GM10847 (cell line): ENCODE data around the gene SV2C.

ENCODE experiments used
- POLR2A ChIP-seq: IDR thresholded peaks from 2 replicates; pipeline ENCODE4 v1.6.1; 2011; ENCODE audit not compliant: insufficient read length; ENCODE audit errors: extremely low read depth

SV2C gene

DNA sequence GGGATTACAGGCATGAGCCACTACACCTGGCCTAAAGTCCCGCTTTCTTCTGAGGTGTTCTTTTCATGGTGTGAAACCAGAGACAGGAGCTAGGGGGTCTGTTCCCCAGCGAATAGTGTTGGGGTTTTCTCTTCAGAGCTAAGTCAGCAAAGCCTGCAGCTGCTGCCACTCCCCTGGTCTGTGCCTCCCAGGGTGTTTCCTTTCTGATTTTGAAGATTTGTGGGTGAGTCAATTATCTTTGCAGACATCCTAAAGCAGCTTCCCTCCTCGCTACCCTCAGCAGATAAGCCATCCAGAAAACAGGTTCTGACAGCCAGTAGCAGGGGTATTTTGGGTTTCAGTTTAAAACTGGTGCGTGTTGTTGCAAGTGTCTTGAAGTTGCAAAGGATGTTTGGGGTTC lies 247.9 kb downstream of the SV2C start:
- TF ChIP-seq POLR2A, result no peak

DNA sequence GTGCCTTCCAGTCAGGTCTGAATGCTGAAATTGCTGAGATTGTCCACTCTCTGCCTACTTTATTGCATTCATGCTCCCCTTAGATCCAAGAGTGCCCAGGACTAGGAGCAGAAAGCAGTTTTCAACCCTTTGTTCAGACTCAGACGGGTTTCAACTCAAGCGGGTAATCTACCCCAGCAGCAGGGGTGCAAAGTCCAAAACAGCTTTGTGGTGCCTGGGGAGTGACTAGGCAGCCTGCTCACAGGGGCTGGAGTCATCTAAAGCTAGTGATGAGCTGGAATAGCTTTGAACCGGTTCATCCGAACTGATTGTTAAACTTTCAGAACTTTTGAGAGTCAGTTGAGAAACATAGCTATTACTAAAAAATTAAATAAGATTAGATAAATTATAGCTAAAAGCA lies 248.9 kb downstream of the SV2C start:
- TF ChIP-seq POLR2A, result no peak

DNA sequence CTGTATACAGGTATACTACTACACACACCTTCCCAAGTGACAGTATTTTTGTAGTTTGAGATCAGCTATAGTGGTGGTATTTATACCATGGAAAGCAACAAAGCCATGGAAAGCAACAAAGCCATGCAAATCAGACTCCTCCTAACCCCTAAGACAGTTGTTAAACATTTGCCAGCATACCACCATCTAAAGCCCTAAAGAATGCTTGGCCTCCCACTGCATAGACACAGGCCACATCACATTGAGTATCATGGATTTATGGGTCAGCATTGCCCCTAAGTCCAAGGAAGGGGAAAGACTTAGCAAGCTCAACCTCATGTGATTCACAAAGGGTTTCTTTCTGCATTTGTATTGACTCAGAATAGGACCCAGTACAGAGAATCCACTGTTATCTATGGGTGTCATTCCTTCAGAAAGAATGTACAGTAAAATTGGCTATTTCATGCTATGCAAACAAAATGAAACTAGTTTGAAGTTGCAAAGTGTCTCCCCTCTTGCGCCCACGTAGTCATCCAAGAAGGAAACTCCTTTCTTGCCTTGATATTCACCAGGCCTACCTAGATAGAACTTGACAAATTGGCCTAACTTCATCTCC lies 249.5 kb downstream of the SV2C start:
- TF ChIP-seq POLR2A, result no peak

DNA sequence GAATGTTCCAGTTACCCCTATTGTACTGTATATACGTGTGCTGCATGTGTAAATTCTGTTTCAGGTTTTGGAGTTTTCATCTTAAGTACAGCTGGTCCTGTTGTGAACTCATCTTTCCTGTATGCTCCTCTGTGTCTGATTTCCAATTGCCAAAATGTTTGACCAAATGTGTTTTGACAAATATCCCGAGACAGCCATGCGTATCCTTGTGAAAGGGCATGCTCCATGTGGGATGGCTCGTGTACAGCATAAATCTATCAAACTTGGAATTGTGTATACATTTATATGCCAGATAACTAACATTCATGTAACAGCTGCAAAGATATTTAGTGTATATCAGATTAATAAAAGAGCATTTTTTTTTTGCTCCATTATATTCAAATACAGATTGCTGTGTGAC lies 250.4 kb downstream of the SV2C start:
- no peak for TF ChIP-seq POLR2A

DNA sequence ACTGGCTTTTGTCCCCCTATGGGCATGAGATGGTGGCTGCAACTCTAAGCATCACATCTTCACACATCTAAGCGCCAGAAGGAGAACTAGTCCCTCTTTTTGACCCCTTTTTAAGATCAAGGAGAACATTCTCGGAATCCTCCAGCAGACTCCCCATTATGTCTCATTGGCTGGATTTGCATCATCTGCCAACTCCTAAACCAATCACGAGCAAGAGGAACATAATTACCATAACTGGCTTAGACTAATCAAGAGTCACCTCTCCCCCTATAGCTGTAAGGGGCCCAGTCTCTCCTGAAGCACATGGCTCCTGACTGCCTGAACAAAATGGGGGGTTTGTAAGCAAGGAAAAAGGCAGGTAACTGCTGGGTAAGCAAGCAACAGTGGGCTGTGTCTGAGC lies 251.4 kb downstream of the SV2C start:
- TF ChIP-seq POLR2A, result no peak

DNA sequence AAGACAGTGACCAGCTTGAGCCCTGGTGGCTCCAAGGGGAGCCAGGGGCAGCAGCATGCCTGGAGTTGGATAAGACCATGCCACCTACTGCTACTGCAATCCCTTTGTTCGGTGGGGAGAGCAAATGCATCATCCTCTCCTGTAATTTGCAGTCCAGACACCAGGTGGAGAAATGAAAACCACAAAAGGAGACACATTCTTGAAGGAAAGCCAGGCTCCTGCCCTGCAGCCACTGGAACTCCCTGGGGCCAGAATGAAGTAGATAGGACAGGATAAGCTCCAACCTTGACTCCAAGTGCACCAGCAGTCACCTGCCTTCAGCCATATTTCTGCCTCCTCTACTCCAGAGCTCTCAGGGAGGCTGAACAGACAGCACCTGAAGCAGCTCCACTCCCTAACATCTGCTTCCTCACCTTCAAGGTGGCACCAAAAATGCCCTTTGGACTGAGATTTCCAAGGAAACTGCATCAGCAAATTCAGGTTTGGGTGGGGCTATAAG lies 254.8 kb downstream of the SV2C start:
- TF ChIP-seq POLR2A, result no peak

DNA sequence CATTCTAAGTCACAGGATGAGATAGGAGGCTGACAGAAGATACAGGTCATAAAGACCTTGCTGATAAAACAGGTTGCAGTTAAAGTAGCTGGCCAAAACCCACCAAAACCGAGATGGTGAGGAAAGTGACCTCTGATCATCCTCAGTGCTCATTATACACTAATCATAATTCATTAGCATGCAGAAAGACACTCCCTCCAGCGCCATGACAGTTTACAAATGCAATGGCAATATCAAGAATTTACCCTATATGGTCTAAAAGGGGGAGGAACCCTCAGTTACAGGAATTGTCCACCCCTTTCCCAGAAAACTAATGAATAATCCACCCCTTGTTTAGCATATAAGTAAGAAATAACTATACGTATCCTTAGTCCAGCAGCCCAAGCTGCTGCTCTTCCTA lies 256.7 kb downstream of the SV2C start:
- TF ChIP-seq POLR2A, result no peak

DNA sequence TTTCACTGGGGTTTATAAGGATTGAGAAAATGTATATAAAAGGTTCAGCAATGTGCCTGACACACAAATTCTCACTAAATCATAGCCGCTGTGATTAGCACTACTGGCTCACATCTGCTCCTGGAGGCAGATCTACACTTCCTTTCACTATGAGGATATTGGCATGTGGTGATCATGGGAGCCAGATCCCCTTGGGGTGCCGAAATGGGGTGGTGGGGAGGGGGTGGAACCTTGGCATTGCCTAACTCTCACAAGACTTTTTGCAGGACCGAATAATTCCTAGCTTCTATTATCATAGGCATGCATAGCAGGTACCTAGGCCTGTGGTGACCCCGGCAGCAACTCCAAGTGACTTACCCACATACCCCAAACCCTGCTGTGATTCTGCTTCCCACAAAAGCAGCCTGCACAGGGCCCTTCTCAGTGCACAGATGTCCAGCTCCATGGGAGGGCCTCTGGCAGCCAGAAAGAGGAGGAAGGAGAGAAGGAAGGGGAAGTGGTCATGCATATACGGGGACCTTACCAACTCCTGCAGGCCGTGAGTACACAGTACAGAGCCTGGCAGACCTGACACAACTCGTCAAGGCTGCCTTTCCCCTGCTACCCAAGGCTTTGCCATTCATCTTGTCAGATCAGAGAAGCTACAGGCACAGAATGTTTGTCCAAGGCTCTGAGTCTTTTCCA lies 258.6 kb downstream of the SV2C start:
- TF ChIP-seq POLR2A, result no peak

DNA sequence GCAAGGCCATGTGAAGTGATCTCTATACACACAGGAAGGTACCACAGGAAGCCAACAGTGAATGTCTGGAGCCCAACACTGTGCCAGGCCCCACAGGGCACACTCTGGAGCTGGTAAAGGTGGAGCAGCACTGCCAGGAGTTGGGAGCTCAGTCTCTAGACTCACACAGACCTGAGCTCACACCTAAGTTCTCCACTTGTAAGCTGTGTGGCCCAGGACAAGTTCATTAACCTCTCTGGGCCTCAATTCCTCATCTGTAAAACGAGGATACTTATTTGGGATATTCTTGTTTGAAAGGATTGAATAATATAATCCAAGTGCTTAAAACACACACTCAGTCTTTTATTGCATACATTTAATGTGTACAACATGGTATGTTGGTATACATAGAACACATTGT lies 259.3 kb downstream of the SV2C start:
- no peak for TF ChIP-seq POLR2A

DNA sequence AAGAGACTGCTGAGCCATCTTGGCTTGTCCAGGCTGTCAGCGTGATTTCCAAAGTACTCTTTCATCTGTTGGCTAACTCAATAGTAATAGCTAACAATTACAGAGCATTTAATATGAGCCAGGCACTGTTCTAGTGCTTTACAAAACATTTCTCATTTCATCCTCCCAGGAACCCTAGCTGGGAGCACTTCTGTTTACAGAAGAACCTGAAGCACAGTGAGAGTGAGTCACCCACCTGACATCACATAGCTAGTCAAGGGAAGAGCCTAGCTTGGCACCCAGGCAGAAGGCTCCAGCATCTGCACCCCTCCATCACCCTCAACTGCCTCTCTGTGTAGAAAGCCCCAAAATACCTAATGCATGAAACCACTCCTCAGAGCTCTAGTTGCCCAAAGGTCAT lies 262.4 kb downstream of the SV2C start:
- TF ChIP-seq POLR2A, result no peak

DNA sequence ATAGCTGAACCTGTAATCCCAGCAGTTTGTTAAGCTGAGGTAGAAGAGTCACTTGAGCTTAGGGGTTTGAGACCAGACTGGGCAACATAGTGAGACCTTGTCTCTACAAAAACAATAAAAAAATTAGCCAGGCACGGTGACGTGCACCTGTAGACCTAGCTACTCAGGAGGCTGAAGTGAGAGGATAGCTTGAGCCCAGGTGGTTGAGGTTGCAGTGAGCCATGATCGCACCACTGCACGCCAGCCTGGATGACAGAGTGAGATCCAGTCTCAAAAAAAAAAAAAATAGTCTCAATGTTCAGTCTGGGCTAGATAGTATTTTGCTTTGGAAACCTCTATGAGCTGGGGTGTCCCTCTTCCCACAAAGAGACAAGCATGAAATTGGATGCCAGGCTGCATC lies 268.0 kb downstream of the SV2C start:
- TF ChIP-seq POLR2A, result no peak

DNA sequence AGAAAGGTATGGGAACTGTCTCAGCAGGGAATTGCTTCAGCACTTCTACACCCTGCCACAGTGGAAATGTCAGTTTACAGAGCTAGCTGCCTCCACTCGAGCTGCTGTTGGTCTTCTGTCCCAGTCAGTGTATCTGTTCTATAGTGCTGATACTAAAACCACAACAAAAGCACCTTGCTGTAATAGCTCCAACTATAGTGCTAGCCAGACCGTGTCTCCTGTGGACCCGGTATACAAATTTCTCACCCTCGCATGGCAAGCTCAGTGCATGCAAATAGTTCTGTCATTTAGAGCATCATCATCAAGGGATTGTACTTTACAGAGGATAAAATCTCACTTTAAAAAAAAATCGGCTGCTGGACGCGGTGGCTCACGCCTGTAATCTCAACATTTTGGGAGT lies 268.4 kb downstream of the SV2C start:
- TF ChIP-seq POLR2A, result no peak

DNA sequence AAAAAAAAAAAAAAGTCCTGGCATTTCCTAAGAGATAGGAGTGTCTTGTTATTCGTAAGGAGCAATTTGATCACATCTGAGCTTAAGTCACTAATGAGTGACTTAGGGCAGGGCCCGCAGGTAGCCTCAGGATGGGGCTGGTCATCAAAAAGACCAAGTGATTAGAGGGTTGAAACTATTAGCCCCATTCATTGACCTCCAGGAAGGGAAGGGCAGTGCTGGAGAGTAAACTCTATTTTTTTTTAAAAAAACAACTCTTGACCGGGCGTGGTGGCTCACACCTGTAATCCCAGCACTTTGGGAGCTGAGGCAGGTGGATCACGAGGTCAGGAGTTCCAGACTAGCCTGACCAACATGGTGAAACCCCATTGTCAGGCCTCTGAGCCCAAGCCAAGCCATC lies 273.7 kb downstream of the SV2C start:
- TF ChIP-seq POLR2A, result no peak

DNA sequence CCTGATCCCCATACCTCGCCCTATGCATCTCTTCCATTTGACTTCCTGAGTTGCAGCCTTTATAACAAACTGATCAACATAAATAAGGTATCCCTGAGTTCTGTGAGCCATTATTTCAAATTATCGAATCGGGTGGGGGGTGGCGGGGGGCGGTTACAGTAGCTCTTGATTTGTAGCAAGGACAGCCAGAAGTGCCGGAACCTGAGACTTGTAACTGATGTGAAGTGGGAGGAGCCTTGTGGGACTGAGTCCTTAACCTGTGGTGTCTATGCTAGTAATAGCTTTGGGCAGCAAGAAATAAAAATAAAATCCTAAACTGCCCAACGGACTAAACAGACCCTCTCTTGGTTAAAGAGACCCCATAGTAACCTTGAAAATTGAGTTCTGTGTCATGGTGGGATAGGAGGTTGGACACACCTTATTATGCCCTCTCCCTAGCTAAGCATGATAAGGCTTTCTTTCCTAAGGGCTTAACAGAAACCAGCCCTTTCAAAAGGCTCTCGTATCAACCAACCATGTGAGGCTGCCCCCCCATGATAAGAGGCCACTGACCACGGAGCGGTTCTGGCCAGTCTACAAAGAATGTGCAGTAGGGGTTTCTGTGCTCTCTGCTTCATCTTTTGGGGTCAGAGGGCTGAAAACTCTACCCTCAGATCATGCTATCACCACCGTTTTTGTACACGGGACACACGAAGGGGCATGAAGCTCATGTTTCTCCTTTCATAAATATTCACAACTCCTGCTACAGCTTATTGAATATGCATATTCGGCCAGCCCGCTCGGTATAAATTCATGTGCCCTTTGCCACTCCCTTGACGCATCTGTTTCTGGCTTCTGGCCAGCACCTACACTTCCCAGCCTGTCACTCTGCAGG lies 280.4 kb downstream of the SV2C start:
- no peak for TF ChIP-seq POLR2A

DNA sequence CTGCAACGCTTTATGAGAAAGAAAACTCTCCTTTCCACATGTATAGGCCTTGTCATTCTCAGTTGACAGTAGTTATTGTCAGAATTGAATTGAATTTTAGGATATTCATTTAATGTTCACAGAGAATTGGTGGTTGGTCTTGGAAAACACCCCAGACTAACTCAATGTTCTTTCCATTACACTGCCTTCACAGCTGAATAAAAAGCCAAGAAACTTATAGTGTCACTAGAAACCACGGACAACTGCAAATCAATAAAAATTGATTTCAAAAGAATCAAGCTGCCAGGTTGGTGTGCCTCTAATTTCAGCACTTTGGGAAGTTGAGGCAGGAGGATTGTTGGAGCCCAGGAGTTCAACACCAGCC lies 281.0 kb downstream of the SV2C start:
- no peak for TF ChIP-seq POLR2A

DNA sequence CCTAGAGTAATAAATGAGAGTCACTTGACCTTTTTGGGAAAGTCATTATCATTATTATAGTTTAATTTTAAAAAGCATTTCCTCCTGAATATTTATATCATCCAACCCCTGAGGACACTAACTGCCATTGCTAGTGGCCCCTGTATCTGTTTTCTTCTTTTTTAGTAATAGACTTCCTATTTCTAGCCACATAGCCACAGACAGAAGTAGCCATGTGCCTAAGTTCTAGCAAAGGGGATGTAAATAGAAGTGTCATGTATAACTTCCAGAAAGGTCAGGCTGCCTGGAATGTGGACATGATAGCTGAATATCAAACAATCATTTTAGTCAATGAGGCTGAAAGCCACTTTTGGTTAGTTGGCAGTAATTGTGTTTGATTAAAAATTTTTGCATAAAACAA lies 282.4 kb downstream of the SV2C start:
- TF ChIP-seq POLR2A, result no peak
